IPS-NIHi11 (cell line): ENCODE results near the gene LYPD8.

ENCODE experiments used
- DNase-seq: peaks from one replicate; pipeline ENCODE4 v3.0.0; 2012; ENCODE audit warnings: mixed read lengths, low spot score

Gene LYPD8

GRCh38 chr1:248697907-248698306 is 57.7 kb downstream of the LYPD8 start:
- no peak for DNase-seq

- DNase-seq, result no peak
Observed at GRCh38 chr1:248696774-248697173, 58.8 kb downstream of the LYPD8 start.

- no peak for DNase-seq
Observed at GRCh38 chr1:248696261-248696660, 59.3 kb downstream of the LYPD8 start.

GRCh38 chr1:248695451-248696132 is 60.0 kb downstream of the LYPD8 start:
- no peak for DNase-seq

- no peak for DNase-seq
Observed at GRCh38 chr1:248691567-248692155, 63.9 kb downstream of the LYPD8 start.
